ENCODE results near the gene SIL1.

SIL1 gene

DNA sequence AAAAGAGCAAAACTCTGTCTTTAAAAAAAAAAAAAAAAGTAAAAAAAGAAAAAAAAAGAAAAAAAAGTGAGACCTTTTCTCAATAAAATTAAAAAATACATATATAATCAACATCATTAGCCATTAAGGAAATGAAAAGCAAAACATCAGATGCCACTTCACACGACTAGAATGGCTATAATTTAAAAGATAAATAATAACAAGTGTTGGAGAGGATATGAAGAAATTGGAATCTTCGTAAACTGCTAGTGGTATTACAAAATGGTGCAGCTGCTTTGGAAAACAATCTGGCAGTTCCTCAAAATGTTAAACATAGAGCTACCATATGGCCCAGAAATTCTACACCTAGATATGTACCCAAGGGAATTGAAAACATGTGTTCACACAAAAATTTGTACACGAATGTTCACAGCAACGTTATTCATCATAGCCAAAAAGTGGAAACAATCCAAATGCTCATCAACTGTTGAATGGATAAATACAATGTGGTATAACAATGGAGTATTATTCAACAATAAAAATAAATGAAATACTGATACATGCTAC lies 45.3 kb upstream of the SIL1 start:
- Histone ChIP-seq H3K4me2 (ENCODE audit: low read length, poor library complexity, severe bottlenecking) (no peak overlapping the region), H3K9me3 (ENCODE audit: control insufficient read depth, low read length) (no peaks in the 10 kb centered on the region), H3K9ac (ENCODE audit: low read length) (no peak overlapping the region), H3K14ac (ENCODE audit: low read length in 2 of 2) (no peak overlapping the region), H2BK15ac (ENCODE audit: low read depth, poor library complexity, severe bottlenecking) (no peak overlapping the region), H2AFZ (ENCODE audit: low read depth, low read length) (no peak overlapping the region), H3K27me3 (ENCODE audit: control insufficient read depth in 1 of 2, insufficient read depth in 1 of 2, low read length in 2 of 2) (peaks cover 0 to 7% of the 10 kb centered on the region in 2 experiments), H2BK12ac (ENCODE audit: low read length in 2 of 2) (no peak overlapping the region), H3K23ac (ENCODE audit: low read length in 2 of 2) (no peak overlapping the region), H4K91ac (ENCODE audit: low read length) (no peak overlapping the region), H3K4me3 (ENCODE audit: insufficient read depth in 1 of 2, low read depth in 1 of 2, low read length in 2 of 2) (no peak overlapping the region), H3K18ac (ENCODE audit: low read depth in 1 of 2, low read length in 2 of 2) (no peak overlapping the region), H2BK5ac (ENCODE audit: low read depth, low read length, poor library complexity, severe bottlenecking) (no peak overlapping the region), H2BK120ac (ENCODE audit: low read depth, low read length) (no peak overlapping the region), H2AK5ac (ENCODE audit: low read length, severe bottlenecking) (no peak overlapping the region), H3K36me3 (ENCODE audit: control insufficient read depth in 1 of 2, insufficient read depth in 2 of 2, low read depth in 1 of 2, low read length in 2 of 2) (no peaks in the 10 kb centered on the region), H3K4me1 (ENCODE audit: control insufficient read depth, insufficient read depth, low read depth, low read length) (peaks cover 3% of the 10 kb centered on the region), H3K4ac (ENCODE audit: low read depth in 1 of 2, low read length in 2 of 2) (no peak overlapping the region), H3K79me1 (replicated peaks; ENCODE audit: low read length, poor library complexity, severe bottlenecking) (no peaks in the 10 kb centered on the region), H3K27ac (ENCODE audit: low read length, poor library complexity, severe bottlenecking) (no peak overlapping the region), H4K8ac (ENCODE audit: low read length) (no peak overlapping the region)
- DNase-seq = no peak
- WGBS = 100% methylated on average over 1 of the region's 4 CpGs

DNA sequence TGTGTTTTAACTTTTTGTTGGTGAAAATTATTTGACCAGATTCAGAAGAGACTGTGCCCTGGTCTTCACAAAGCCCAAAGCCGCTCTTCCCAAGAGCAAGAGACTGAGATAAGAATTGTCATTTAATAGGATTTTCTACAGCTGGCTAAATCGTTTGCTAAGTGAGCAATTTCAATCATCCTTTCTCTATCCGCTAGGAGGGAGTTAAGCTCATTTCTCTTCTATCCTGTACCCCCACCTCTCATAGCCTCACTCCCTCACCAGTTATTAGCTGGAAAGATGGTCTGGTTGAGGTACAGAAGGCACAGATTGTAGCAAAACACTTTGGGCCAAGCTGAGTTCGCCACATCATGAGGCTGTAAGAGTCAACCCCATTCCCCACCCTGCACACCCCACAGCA lies 43.0 kb upstream of the SIL1 start:
- Histone ChIP-seq H3K18ac (ENCODE audit: low read depth in 1 of 2, low read length in 2 of 2) (no peak overlapping the region), H2AFZ (ENCODE audit: low read depth, low read length) (no peak overlapping the region), H3K27me3 (ENCODE audit: control insufficient read depth in 1 of 2, insufficient read depth in 1 of 2, low read length in 2 of 2) (peaks cover 0 to 7% of the 10 kb centered on the region in 2 experiments), H3K23ac (ENCODE audit: low read length in 2 of 2) (no peak overlapping the region), H3K36me3 (ENCODE audit: control insufficient read depth in 1 of 2, insufficient read depth in 2 of 2, low read depth in 1 of 2, low read length in 2 of 2) (no peaks in the 10 kb centered on the region), H3K9me3 (ENCODE audit: control insufficient read depth, low read length) (peaks cover 5% of the 10 kb centered on the region), H3K4ac (ENCODE audit: low read depth in 1 of 2, low read length in 2 of 2) (no peak overlapping the region), H3K4me1 (ENCODE audit: control insufficient read depth, insufficient read depth, low read depth, low read length) (peaks cover under 1% of the 10 kb centered on the region), H3K4me2 (ENCODE audit: low read length, poor library complexity, severe bottlenecking) (no peak overlapping the region), H4K91ac (ENCODE audit: low read length) (no peak overlapping the region), H2BK5ac (ENCODE audit: low read depth, low read length, poor library complexity, severe bottlenecking) (no peak overlapping the region), H2BK15ac (ENCODE audit: low read depth, poor library complexity, severe bottlenecking) (no peak overlapping the region), H2BK12ac (ENCODE audit: low read length in 2 of 2) (no peak overlapping the region), H3K79me1 (replicated peaks; ENCODE audit: low read length, poor library complexity, severe bottlenecking) (no peaks in the 10 kb centered on the region), H2BK120ac (ENCODE audit: low read depth, low read length) (no peak overlapping the region), H3K4me3 (ENCODE audit: insufficient read depth in 1 of 2, low read depth in 1 of 2, low read length in 2 of 2) (no peak overlapping the region), H3K14ac (ENCODE audit: low read length in 2 of 2) (no peak overlapping the region), H4K8ac (ENCODE audit: low read length) (no peak overlapping the region), H3K9ac (ENCODE audit: low read length) (no peak overlapping the region), H2AK5ac (ENCODE audit: low read length, severe bottlenecking) (no peak overlapping the region), H3K27ac (ENCODE audit: low read length, poor library complexity, severe bottlenecking) (no peak overlapping the region)
- WGBS = 94% methylated on average over 2 of the region's 4 CpGs
- DNase-seq = no peak

DNA sequence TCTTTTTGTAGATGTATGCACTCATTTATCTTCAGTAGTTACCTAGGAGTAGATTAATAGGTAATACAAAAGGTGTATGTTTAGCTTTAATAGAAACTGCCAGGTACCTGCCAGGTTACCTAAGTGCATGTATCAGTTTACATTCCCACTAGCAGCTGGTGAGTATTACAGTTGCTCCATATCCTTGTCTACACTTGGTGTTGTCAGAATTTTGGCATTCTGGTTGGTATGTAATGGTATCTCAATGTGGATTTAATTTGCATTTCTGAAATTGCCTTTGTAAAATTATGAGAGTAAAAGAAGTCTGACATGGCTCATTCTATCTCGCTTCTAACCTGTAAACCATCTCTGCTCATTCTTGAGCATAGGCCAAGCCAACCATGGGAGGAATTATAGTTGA lies 38.3 kb upstream of the SIL1 start:
- Histone ChIP-seq H3K9ac (ENCODE audit: low read length) (no peak overlapping the region), H3K4ac (ENCODE audit: low read depth in 1 of 2, low read length in 2 of 2) (no peak overlapping the region)
- WGBS = no CpG with 5 or more reads among the region's 1 CpG

GRCh38 chr5:139232147-139232724 lies 34.1 kb upstream of the SIL1 start:
- no peak overlapping the region for H3K4ac ChIP-seq (ENCODE audit: low read depth in 1 of 2, low read length in 2 of 2)
- no peak overlapping the region for H3K18ac ChIP-seq (ENCODE audit: low read depth in 1 of 2, low read length in 2 of 2)
- no peak for DNase-seq
- no peak overlapping the region for H3K9ac ChIP-seq (ENCODE audit: low read length)
- H3K27ac ChIP-seq (ENCODE audit: low read length, poor library complexity, severe bottlenecking) = no peak overlapping the region
- H3K4me1 ChIP-seq (ENCODE audit: control insufficient read depth, insufficient read depth, low read depth, low read length) = no peaks in the 10 kb centered on the region
- 90% methylated on average over 3 of the region's 6 CpGs for whole genome bisulfite sequencing
- H2BK12ac ChIP-seq (ENCODE audit: low read length in 2 of 2) = no peak overlapping the region
- H2BK5ac ChIP-seq (ENCODE audit: low read depth, low read length, poor library complexity, severe bottlenecking) = no peak overlapping the region
- no peak overlapping the region for H3K14ac ChIP-seq (ENCODE audit: low read length in 2 of 2)
- no peaks in the 10 kb centered on the region for H3K36me3 ChIP-seq (ENCODE audit: control insufficient read depth in 1 of 2, insufficient read depth in 2 of 2, low read depth in 1 of 2, low read length in 2 of 2)
- H4K8ac ChIP-seq (ENCODE audit: low read length) = no peak overlapping the region
- H2BK15ac ChIP-seq (ENCODE audit: low read depth, poor library complexity, severe bottlenecking) = no peak overlapping the region
- H3K23ac ChIP-seq (ENCODE audit: low read length in 2 of 2) = no peak overlapping the region
- H3K4me3 ChIP-seq (ENCODE audit: insufficient read depth in 1 of 2, low read depth in 1 of 2, low read length in 2 of 2) = no peak overlapping the region
- no peak overlapping the region for H2AFZ ChIP-seq (ENCODE audit: low read depth, low read length)
- H2BK120ac ChIP-seq (ENCODE audit: low read depth, low read length) = no peak overlapping the region
- H3K79me1 ChIP-seq (replicated peaks; ENCODE audit: low read length, poor library complexity, severe bottlenecking) = no peaks in the 10 kb centered on the region
- H3K9me3 ChIP-seq (ENCODE audit: control insufficient read depth, low read length) = peaks cover 5% of the 10 kb centered on the region
- H2AK5ac ChIP-seq (ENCODE audit: low read length, severe bottlenecking) = no peak overlapping the region
- no peak overlapping the region for H4K91ac ChIP-seq (ENCODE audit: low read length)
- no peak overlapping the region for H3K4me2 ChIP-seq (ENCODE audit: low read length, poor library complexity, severe bottlenecking)
- H3K27me3 ChIP-seq (ENCODE audit: control insufficient read depth in 1 of 2, insufficient read depth in 1 of 2, low read length in 2 of 2) = no peaks in the 10 kb centered on the region

More for the DNA sequence above, 38.3 kb upstream of the SIL1 start:
- H3K4me1 ChIP-seq (ENCODE audit: control insufficient read depth, insufficient read depth, low read depth, low read length) = no peaks in the 10 kb centered on the region
- no peak overlapping the region for H4K8ac ChIP-seq (ENCODE audit: low read length)
- H3K27me3 ChIP-seq (ENCODE audit: control insufficient read depth in 1 of 2, insufficient read depth in 1 of 2, low read length in 2 of 2) = no peaks in the 10 kb centered on the region
- H2AK5ac ChIP-seq (ENCODE audit: low read length, severe bottlenecking) = no peak overlapping the region
- no peak overlapping the region for H2AFZ ChIP-seq (ENCODE audit: low read depth, low read length)
- H3K79me1 ChIP-seq (replicated peaks; ENCODE audit: low read length, poor library complexity, severe bottlenecking) = no peaks in the 10 kb centered on the region
- no peak overlapping the region for H2BK5ac ChIP-seq (ENCODE audit: low read depth, low read length, poor library complexity, severe bottlenecking)
- no peak overlapping the region for H3K14ac ChIP-seq (ENCODE audit: low read length in 2 of 2)
- no peak overlapping the region for H4K91ac ChIP-seq (ENCODE audit: low read length)
- H3K27ac ChIP-seq (ENCODE audit: low read length, poor library complexity, severe bottlenecking) = no peak overlapping the region
- DNase-seq = no peak
- H3K4me3 ChIP-seq (ENCODE audit: insufficient read depth in 1 of 2, low read depth in 1 of 2, low read length in 2 of 2) = no peak overlapping the region
- H3K18ac ChIP-seq (ENCODE audit: low read depth in 1 of 2, low read length in 2 of 2) = no peak overlapping the region
- peaks cover 5% of the 10 kb centered on the region for H3K9me3 ChIP-seq (ENCODE audit: control insufficient read depth, low read length)
- H2BK120ac ChIP-seq (ENCODE audit: low read depth, low read length) = no peak overlapping the region
- H3K23ac ChIP-seq (ENCODE audit: low read length in 2 of 2) = no peak overlapping the region
- H3K36me3 ChIP-seq (ENCODE audit: control insufficient read depth in 1 of 2, insufficient read depth in 2 of 2, low read depth in 1 of 2, low read length in 2 of 2) = no peaks in the 10 kb centered on the region
- no peak overlapping the region for H2BK12ac ChIP-seq (ENCODE audit: low read length in 2 of 2)
- no peak overlapping the region for H2BK15ac ChIP-seq (ENCODE audit: low read depth, poor library complexity, severe bottlenecking)
- no peak overlapping the region for H3K4me2 ChIP-seq (ENCODE audit: low read length, poor library complexity, severe bottlenecking)

Data from mesenchymal stem cell (in vitro differentiated cells and primary cell).